ENCODE results near the gene RBM23. TPM values are rescaled to one million over a fixed set of nuclear protein-coding genes. Genes with fewer than 3 reads are reported as not detected.
A peak's percentile ranks its signal among the peaks of the same experiment; 100 is the strongest.

Gene RBM23
- total and polyA plus RNA-seq, 2 of the 8 experiments (the other 6 are each of a cell fraction or from before 2014, with no cell fraction given), result 41.2 to 43.3 TPM

DNA sequence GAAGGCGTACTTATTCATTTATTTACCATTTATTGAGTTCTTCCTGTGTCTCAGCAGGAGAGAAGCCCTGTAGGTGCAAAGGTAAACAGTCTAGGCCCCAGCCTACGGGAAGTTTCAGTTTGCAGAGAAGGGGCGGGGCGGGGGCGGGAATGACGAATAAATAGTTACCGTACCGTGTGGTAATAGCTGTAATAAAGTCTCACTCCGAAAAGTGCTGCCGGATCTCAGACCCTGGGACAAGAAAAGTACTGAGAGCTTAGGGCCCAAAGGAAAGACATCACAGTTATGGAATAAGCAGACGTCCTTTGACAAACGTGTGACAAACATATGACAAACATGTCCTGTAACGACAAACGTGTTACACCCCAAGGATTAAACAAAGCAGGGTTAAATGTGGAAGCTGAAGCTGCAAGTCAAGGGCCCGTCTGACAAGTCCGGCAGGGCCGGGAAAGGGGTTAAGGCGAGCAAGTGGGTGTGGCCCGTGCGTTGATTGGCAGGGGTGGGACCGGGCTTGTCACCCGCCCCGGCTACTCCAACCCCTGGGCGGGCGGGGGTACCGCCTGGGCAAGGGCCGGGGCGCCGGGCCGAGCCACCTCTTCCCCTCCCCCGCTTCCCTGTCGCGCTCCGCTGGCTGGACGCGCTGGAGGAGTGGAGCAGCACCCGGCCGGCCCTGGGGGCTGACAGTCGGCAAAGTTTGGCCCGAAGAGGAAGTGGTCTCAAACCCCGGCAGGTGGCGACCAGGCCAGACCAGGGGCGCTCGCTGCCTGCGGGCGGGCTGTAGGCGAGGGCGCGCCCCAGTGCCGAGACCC is 47.5 kb downstream of the RBM23 start, which contains the start of gene LRP10 (continued):
- TF ChIP-seq RXRA (IDR thresholded peaks at IDR 0.05; ENCODE audit: insufficient read depth, low read depth, low read length) (no peak), CTBP2 (IDR thresholded peaks at IDR 0.05; ENCODE audit: borderline replicate concordance, insufficient read depth, insufficient read length, low read length) (peak; percentile 28), TAF1 (IDR thresholded peaks at IDR 0.05; ENCODE audit: low read depth, low read length) (peak; percentile 47; the same call in 1 of the 2 replicates), SIRT6 (IDR thresholded peaks at IDR 0.05; ENCODE audit: low read length) (no peak), RBBP5 (IDR thresholded peaks at IDR 0.05; ENCODE audit: borderline replicate concordance, low read depth, low read length) (peak; percentile 92), POLR2A (IDR thresholded peaks at IDR 0.05; ENCODE audit: control extremely low read depth in 1 of 2, low read depth in 2 of 2, low read length in 2 of 2) (peak in 1 of 2 experiments; percentile 21; a peak in 2 of 3 replicates), GTF2F1 (IDR thresholded peaks at IDR 0.05; ENCODE audit: borderline replicate concordance, low read depth, low read length) (0 out of 2 replicates have a peak, but pooled peaks have one; percentile 37), JUND (IDR thresholded peaks at IDR 0.05; ENCODE audit: low read length) (no peak), RAD21 (IDR thresholded peaks at IDR 0.05 in 1 of 2, conservative IDR thresholded peaks at IDR 0.05 in 1 of 2; ENCODE audit: low read depth in 2 of 2, low read length in 2 of 2) (no peak)
